IMR-90 (cell line): ENCODE results near the gene ZCCHC17. TPM values are rescaled to one million over a fixed set of nuclear protein-coding genes. Genes with fewer than 3 reads are reported as not detected.
"Not testable (repeated sequence)": the region's sequence is repeated elsewhere in the genome, so short reads cannot be mapped to it uniquely, and the experiment has no call there.

Experiments
- ATAC-seq: fragments of 200-7000 bp; cut with Tn5 transposase; 2 replicates; pipeline ENCODE4 v1.9.1; 2020; ENCODE audit warnings: low read depth, mild to moderate bottlenecking, moderate library complexity
- BruUV-seq: library from RNA; stranded (reverse); fragments of 400-500 nt; replicated peaks from 2 replicates; lab custom pipeline; 2021; lab: Mats Ljungman, UMichigan
- CTCF ChIA-PET: fragments of 300-600 bp; formaldehyde crosslinking; extraction: SDS; loops from one replicate; lab custom pipeline; 2021; ENCODE audit warnings: antibody characterized with exemption; lab: Yijun Ruan, JAX
- POLR2A ChIA-PET: fragments of 300-600 bp; sonication (Branson Sonifier 250); formaldehyde crosslinking; loops from one replicate; lab custom pipeline; 2022; ENCODE audit warnings: antibody characterized with exemption; ENCODE audit not compliant: unreplicated experiment; lab: Charles Lee
- DNase-seq: peaks from one replicate; pipeline ENCODE4 v3.0.0; 2013
- H2AFZ ChIP-seq: replicated peaks from 2 replicates; pipeline ENCODE3; 2013; ENCODE audit warnings: low read length, mild to moderate bottlenecking; ENCODE audit not compliant: poor library complexity
- H2AK5ac ChIP-seq: 2 replicates; pipeline ENCODE4 v1.6.1; 2013; ENCODE audit warnings: low read depth, low read length, inconsistent platforms
- H2AK9ac ChIP-seq: replicated peaks from 2 replicates; pipeline ENCODE3; 2013; ENCODE audit warnings: mild to moderate bottlenecking, low read depth, low read length, moderate library complexity; ENCODE audit not compliant: poor library complexity
- H2BK120ac ChIP-seq: 2 replicates; pipeline ENCODE4 v1.6.1; 2013; ENCODE audit warnings: low read depth, low read length, inconsistent platforms
- H2BK15ac ChIP-seq: 3 replicates; pipeline ENCODE4 v1.6.1; 2013; ENCODE audit warnings: low read depth, low read length, inconsistent platforms
- H2BK20ac ChIP-seq: 2 replicates; pipeline ENCODE4 v1.6.1; 2013; ENCODE audit warnings: low read depth, mild to moderate bottlenecking, inconsistent platforms, low read length, moderate library complexity
- H2BK5ac ChIP-seq: 2 replicates; pipeline ENCODE4 v1.6.1; 2013; ENCODE audit warnings: mild to moderate bottlenecking, low read depth, low read length, inconsistent platforms; ENCODE audit not compliant: poor library complexity, severe bottlenecking
- H3K14ac ChIP-seq: replicated peaks from 2 replicates; pipeline ENCODE4 v1.6.1; 2013; ENCODE audit warnings: low read depth, low read length, inconsistent platforms
- H3K18ac ChIP-seq: 2 replicates; pipeline ENCODE4 v1.6.1; 2013; ENCODE audit warnings: low read depth, low read length, control low read depth
- H3K23ac ChIP-seq: 2 replicates; pipeline ENCODE4 v1.6.1; 2013; ENCODE audit warnings: low read depth, low read length, inconsistent platforms
- H3K27ac ChIP-seq: 2 replicates; pipeline ENCODE4 v1.5.1; 2013; ENCODE audit warnings: mild to moderate bottlenecking, control low read depth, low read length; ENCODE audit not compliant: insufficient read depth
- H3K27me3 ChIP-seq: 2 replicates; pipeline ENCODE4 v1.6.1; 2013; ENCODE audit warnings: low read length; ENCODE audit not compliant: control insufficient read depth, insufficient read depth
- H3K36me3 ChIP-seq: 2 replicates; pipeline ENCODE4 v1.6.1; 2013; ENCODE audit warnings: low read length, mixed read lengths; ENCODE audit not compliant: control insufficient read depth, insufficient read depth
- H3K4ac ChIP-seq: 2 replicates; pipeline ENCODE4 v1.6.1; 2013; ENCODE audit warnings: low read depth, low read length, inconsistent platforms
- H3K4me1 ChIP-seq: 2 replicates; pipeline ENCODE4 v1.6.1; 2013; ENCODE audit warnings: low read length, mixed read lengths; ENCODE audit not compliant: control insufficient read depth, insufficient read depth
- H3K4me2 ChIP-seq: 2 replicates; pipeline ENCODE4 v1.6.1; 2013; ENCODE audit warnings: low read depth, mild to moderate bottlenecking, control low read depth, low read length, moderate library complexity
- H3K4me3 ChIP-seq: 2 replicates; pipeline ENCODE4 v1.5.1; 2013; ENCODE audit warnings: low read depth, mild to moderate bottlenecking, control low read depth, low read length, moderate library complexity; ENCODE audit not compliant: insufficient read depth
- H3K56ac ChIP-seq: 2 replicates; pipeline ENCODE4 v1.6.1; 2013; ENCODE audit warnings: low read length, inconsistent platforms; ENCODE audit not compliant: insufficient read depth; ENCODE audit errors: extremely low read depth
- H3K79me1 ChIP-seq, 2 experiments: 2 replicates each; pipeline ENCODE4 v1.6.1; 2013; ENCODE audit warnings: low read length in 2 of 2, inconsistent platforms in 1 of 2, low read depth in 1 of 2
- H3K9ac ChIP-seq: 2 replicates; pipeline ENCODE4 v1.6.1; 2013; ENCODE audit warnings: low read depth, low read length, control low read depth
- H3K9me1 ChIP-seq: 2 replicates; pipeline ENCODE4 v1.6.1; 2013; ENCODE audit warnings: low read length, inconsistent platforms; ENCODE audit not compliant: insufficient read depth
- H3K9me3 ChIP-seq: 2 replicates; pipeline ENCODE4 v1.6.1; 2013; ENCODE audit warnings: low read length; ENCODE audit not compliant: control insufficient read depth, insufficient read depth
- H4K20me1 ChIP-seq: 2 replicates; pipeline ENCODE4 v1.6.1; 2013; ENCODE audit warnings: low read length, inconsistent platforms; ENCODE audit not compliant: insufficient read depth
- H4K5ac ChIP-seq: 2 replicates; pipeline ENCODE4 v1.6.1; 2013; ENCODE audit warnings: mild to moderate bottlenecking, low read depth, low read length, control low read depth
- H4K8ac ChIP-seq, 2 experiments: 2 replicates each; pipeline ENCODE4 v1.6.1; 2013; ENCODE audit warnings: low read depth in 2 of 2, low read length in 2 of 2, control low read depth in 1 of 2, inconsistent platforms in 1 of 2
- H4K91ac ChIP-seq: 2 replicates; pipeline ENCODE4 v1.6.1; 2013; ENCODE audit warnings: low read depth, low read length, inconsistent platforms; ENCODE audit not compliant: insufficient read depth
- WGBS, 2 experiments: methylation state at CpG; one replicate each; pipeline versions ENCODE4 v1.1.5 to v1.1.7; 2013; ENCODE audit warnings: missing lambda C conversion rate in 2 of 2; ENCODE audit not compliant: insufficient read length in 1 of 2; ENCODE audit errors: extremely low coverage in 2 of 2; 5-methylcytosine and 5-hydroxymethylcytosine counted together
- dilution Hi-C: fragments of 300-500 bp; cut with HindIII; formaldehyde crosslinking; loops from one replicate; pipeline ENCODE4 v1.14.3; 2018; ENCODE audit warnings: low sequenced_read_pairs; ENCODE audit not compliant: unreplicated experiment
- in situ Hi-C: fragments of 300-500 bp; cut with MboI; formaldehyde crosslinking; loops from 3 replicates; pipeline ENCODE4 v1.14.3; 2019; ENCODE audit warnings: low sequenced_read_pairs, inconsistent platforms, mixed read lengths
- intact Hi-C: fragments of 100-400 bp; cut with micrococcal nuclease; formaldehyde crosslinking; loops from 2 replicates; pipeline ENCODE4 v1.10.0; 2022
- polyA plus RNA-seq, 3 experiments: library from polyadenylated mRNA; depleted of rRNA; stranded (reverse); fragments of >200 nt; gene quantifications; 2 replicates each; pipeline ENCODE4 v1.2.3, GENCODE V29; 2012; ENCODE audit warnings: low replicate concordance in 1 of 3
- total RNA-seq: library from RNA; depleted of rRNA; stranded (reverse); fragments of >200 nt; gene quantifications from 2 replicates; pipeline ENCODE4 v1.2.3, GENCODE V29; 2012

ZCCHC17 gene
- total and polyA plus RNA-seq, 2 of the 4 experiments (the other 2 are of a cell fraction) = 48.4 to 48.9 TPM

GRCh38 chr1:31282426-31282825 lies 14.4 kb upstream of the ZCCHC17 start:
- ATAC-seq, in situ Hi-C loops, BruUV-seq, CTCF ChIA-PET, H3K4ac ChIP-seq, H2BK120ac ChIP-seq, H3K56ac ChIP-seq, H3K9me1 ChIP-seq, H4K91ac ChIP-seq, H2AK9ac ChIP-seq, dilution Hi-C loops, H3K14ac ChIP-seq, intact Hi-C loops, H2AFZ ChIP-seq, H3K9ac ChIP-seq, DNase-seq, H3K79me1 ChIP-seq, H3K23ac ChIP-seq, H3K27ac ChIP-seq, H3K18ac ChIP-seq, H4K5ac ChIP-seq, H3K4me1 ChIP-seq, H2AK5ac ChIP-seq, H3K9me3 ChIP-seq, H3K4me3 ChIP-seq, H3K27me3 ChIP-seq, H2BK20ac ChIP-seq, H3K4me2 ChIP-seq, H2BK15ac ChIP-seq, H4K8ac ChIP-seq, H2BK5ac ChIP-seq, POLR2A ChIA-PET, H4K20me1 ChIP-seq: not testable (repeated sequence)
- WGBS, 2 experiments = no CpG with 5 or more reads among the region's 9 CpGs
- H3K36me3 ChIP-seq = peaks cover 22% of the 10 kb centered on the region

DNA sequence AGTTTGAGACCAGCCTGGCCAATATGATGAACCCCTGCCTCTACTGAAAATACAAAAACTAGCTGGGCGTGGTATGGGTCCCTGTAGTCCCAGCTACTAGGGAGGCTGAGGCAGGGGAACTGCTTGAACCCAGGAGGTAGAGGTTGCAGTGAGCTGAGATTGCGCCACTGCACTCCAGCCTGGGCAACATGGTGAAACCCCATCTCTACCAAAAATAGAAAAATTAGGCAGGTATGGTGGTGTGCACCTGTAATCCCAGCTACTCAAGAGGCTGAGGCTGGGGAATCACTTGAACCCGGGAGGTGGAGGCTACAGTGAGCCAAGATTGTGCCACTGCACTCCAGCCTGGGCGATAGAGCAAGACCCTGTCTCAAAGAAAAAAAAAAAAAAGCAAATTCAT lies 9.0 kb upstream of the ZCCHC17 start:
- dilution Hi-C loops, H3K27me3 ChIP-seq, H3K4ac ChIP-seq, H3K9me1 ChIP-seq, H2BK15ac ChIP-seq, CTCF ChIA-PET, H2BK20ac ChIP-seq, H3K9ac ChIP-seq, H2AFZ ChIP-seq, H3K14ac ChIP-seq, H3K4me2 ChIP-seq, H3K23ac ChIP-seq, H2AK9ac ChIP-seq, H3K18ac ChIP-seq, H2AK5ac ChIP-seq, H4K5ac ChIP-seq, H3K9me3 ChIP-seq, H2BK5ac ChIP-seq, H3K56ac ChIP-seq, H3K27ac ChIP-seq, H4K8ac ChIP-seq, ATAC-seq, BruUV-seq, H3K4me1 ChIP-seq, H4K91ac ChIP-seq, H3K4me3 ChIP-seq, in situ Hi-C loops, DNase-seq, H4K20me1 ChIP-seq, H2BK120ac ChIP-seq, intact Hi-C loops: not testable (repeated sequence)
- no CpG with 5 or more reads among the region's 4 CpGs for WGBS, 2 experiments
- Histone ChIP-seq H3K79me1 (peaks cover 6 to 11% of the 10 kb centered on the region in 2 experiments), H3K36me3 (peaks cover 35% of the 10 kb centered on the region)
- POLR2A ChIA-PET = interaction anchor here (0.6 kb wide), 1 partner anchor 92 kb away, joined by 3 read pairs; no protein-coding TSS in a partner anchor
